Raji (cell line): Measurements from ENCODE around the gene PRPS1.

Source experiments
- POLR2A ChIP-seq: IDR thresholded peaks from 2 replicates; pipeline ENCODE4 v1.6.1; 2011; ENCODE audit warnings: low read depth, low read length, control low read depth; ENCODE audit not compliant: insufficient read depth

The PRPS1 gene

GRCh38 chrX:107625739-107626138 is 2.6 kb upstream of the PRPS1 start:
- TF ChIP-seq POLR2A = no peak

GRCh38 chrX:107626481-107626880 is 1.8 kb upstream of the PRPS1 start:
- TF ChIP-seq POLR2A = no peak

- no peak for TF ChIP-seq POLR2A
Measured at GRCh38 chrX:107626916-107627315, 1.4 kb upstream of the PRPS1 start.

- TF ChIP-seq POLR2A = peak; percentile 33; the same call in 1 of the 2 replicates
Measured at GRCh38 chrX:107628662-107629539, 591 bp downstream of the PRPS1 start.

GRCh38 chrX:107629540-107629909 is 1.2 kb downstream of the PRPS1 start:
- TF ChIP-seq POLR2A = no peak

GRCh38 chrX:107630031-107630689 is 1.9 kb downstream of the PRPS1 start:
- no peak for TF ChIP-seq POLR2A

- TF ChIP-seq POLR2A = no peak
Measured at GRCh38 chrX:107632346-107632745, 4.0 kb downstream of the PRPS1 start.

GRCh38 chrX:107646735-107647134 is 18.4 kb downstream of the PRPS1 start:
- no peak for TF ChIP-seq POLR2A

GRCh38 chrX:107648332-107648731 is 20.0 kb downstream of the PRPS1 start:
- no peak for TF ChIP-seq POLR2A

GRCh38 chrX:107654566-107654871 is 26.2 kb downstream of the PRPS1 start:
- TF ChIP-seq POLR2A = no peak

GRCh38 chrX:107654872-107655761 is 26.8 kb downstream of the PRPS1 start:
- no peak for TF ChIP-seq POLR2A

GRCh38 chrX:107656978-107657377 is 28.7 kb downstream of the PRPS1 start:
- TF ChIP-seq POLR2A = no peak

GRCh38 chrX:107658660-107659059 is 30.4 kb downstream of the PRPS1 start:
- TF ChIP-seq POLR2A = no peak

- TF ChIP-seq POLR2A = no peak
Measured at GRCh38 chrX:107659286-107659685, 31.0 kb downstream of the PRPS1 start.

- TF ChIP-seq POLR2A = no peak
Measured at GRCh38 chrX:107659768-107660167, 31.5 kb downstream of the PRPS1 start.

- TF ChIP-seq POLR2A = no peak
Measured at GRCh38 chrX:107662145-107662544, 33.8 kb downstream of the PRPS1 start.

GRCh38 chrX:107662824-107663223 is 34.5 kb downstream of the PRPS1 start:
- no peak for TF ChIP-seq POLR2A
